BLaER1 (cell line): ENCODE measurements around the gene DENND2A.
"Not testable (repeated sequence)": the region's sequence is repeated elsewhere in the genome, so short reads cannot be mapped to it uniquely, and the experiment has no call there.

Source experiments
- H3K27ac ChIP-seq: shearing (Covaris generic); formaldehyde crosslinking; 2 replicates; pipeline ENCODE4 v1.8.1; 2022
- H3K27me3 ChIP-seq: shearing (Covaris generic); formaldehyde crosslinking; 2 replicates; pipeline ENCODE4 v1.8.1; 2022
- H3K36me3 ChIP-seq: shearing (Covaris generic); formaldehyde crosslinking; 2 replicates; pipeline ENCODE4 v1.8.1; 2022
- H3K4me1 ChIP-seq: shearing (Covaris generic); formaldehyde crosslinking; 2 replicates; pipeline ENCODE4 v1.8.1; 2022
- H3K4me2 ChIP-seq: shearing (Covaris generic); formaldehyde crosslinking; 2 replicates; pipeline ENCODE4 v1.8.1; 2022
- H3K4me3 ChIP-seq: shearing (Covaris generic); formaldehyde crosslinking; 2 replicates; pipeline ENCODE4 v1.8.1; 2022
- H3K9ac ChIP-seq: shearing (Covaris generic); formaldehyde crosslinking; 2 replicates; pipeline ENCODE4 v1.8.1; 2022
- H3K9me3 ChIP-seq: shearing (Covaris generic); formaldehyde crosslinking; 2 replicates; pipeline ENCODE4 v1.8.1; 2022
- H4K20me1 ChIP-seq: shearing (Covaris generic); formaldehyde crosslinking; 2 replicates; pipeline ENCODE4 v1.8.1; 2022
- Cebpa-rat ChIP-seq: shearing (Covaris generic); IDR thresholded peaks from 2 replicates; pipeline ENCODE4 v1.8.1; 2022

The DENND2A gene

DNA sequence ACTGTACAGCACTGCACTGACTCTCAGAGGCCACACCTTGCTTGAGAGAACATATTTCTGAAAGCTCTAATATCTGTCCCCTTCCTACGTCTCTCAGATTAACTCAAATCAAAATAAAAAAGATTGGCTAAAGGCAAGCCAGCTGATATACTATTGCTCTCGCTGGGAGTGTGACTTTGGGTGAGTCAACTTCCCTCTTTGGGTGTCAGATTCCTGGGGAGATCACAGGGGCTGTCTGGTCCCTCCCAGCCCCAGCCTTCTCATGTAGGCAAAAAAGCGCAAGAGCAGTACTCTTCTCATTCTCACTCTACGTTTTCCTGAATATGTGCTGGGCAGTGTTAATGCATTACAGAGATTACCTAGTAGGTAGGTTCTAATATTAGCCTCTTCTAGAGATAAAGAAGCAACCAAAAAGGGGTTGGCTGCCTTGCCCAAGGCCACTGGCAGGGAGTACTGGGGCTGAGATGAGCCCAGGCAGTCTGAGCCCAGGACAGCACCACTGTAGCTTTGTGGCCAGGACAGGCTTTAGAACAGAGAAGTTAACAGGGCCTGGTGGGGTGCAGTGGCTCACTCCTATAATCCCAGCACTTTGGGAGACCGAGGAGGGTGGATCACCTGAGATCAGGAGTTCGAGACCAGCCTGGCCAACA lies 9.1 kb upstream of the DENND2A start:
- TF ChIP-seq Cebpa-rat, result no peak
- Histone ChIP-seq H4K20me1 (no peaks in the 10 kb centered on the region), H3K36me3 (no peaks in the 10 kb centered on the region), H3K27ac (no peak overlapping the region), H3K4me3 (no peak overlapping the region), H3K9me3 (no peaks in the 10 kb centered on the region), H3K4me2 (no peak overlapping the region), H3K9ac (no peak overlapping the region), H3K27me3 (no peaks in the 10 kb centered on the region), H3K4me1 (peaks cover 12% of the 10 kb centered on the region)

DNA sequence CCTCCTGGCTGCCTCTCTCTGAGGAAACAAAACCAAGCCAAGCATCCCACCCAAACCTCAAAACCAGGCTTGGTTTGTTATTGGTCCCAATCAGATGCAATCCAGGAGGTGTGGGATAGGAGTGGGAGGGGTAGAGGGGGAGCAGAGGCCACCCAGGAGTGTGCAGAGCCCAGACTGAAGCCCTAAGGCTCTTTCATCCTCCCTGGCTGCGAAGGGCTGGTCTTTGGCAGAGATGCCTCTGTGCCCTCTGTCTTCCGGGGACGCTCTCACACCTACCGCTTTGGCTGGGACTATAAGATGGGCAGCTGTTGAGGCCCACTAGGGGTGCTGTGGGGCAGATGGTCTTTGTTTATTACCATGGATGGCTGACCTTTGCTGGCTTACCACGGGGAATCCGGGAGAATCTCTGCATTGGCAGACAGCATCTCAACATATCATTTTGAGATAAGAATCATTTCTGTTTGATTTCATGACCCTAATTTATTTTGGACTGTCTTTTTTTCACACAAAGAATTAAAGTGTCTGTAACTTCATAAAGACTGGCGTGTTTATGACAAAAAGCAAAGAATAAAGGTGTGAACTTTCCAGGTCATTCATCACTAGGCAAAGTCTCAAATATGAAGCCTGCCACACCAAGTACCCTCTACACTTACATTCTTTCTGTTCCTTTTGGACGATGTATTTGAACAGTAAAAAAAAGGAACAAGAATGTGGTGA lies 6.5 kb upstream of the DENND2A start:
- Histone ChIP-seq H3K4me3 (no peak overlapping the region), H4K20me1 (no peaks in the 10 kb centered on the region), H3K27ac (no peak overlapping the region), H3K9ac (no peak overlapping the region), H3K4me2 (0 out of 2 replicates have a peak overlapping the region, but pooled peaks have one; percentile 8), H3K36me3 (no peaks in the 10 kb centered on the region), H3K27me3 (no peaks in the 10 kb centered on the region), H3K9me3 (no peaks in the 10 kb centered on the region), H3K4me1 (peaks cover 21% of the 10 kb centered on the region)
- TF ChIP-seq Cebpa-rat, result no peak

DNA sequence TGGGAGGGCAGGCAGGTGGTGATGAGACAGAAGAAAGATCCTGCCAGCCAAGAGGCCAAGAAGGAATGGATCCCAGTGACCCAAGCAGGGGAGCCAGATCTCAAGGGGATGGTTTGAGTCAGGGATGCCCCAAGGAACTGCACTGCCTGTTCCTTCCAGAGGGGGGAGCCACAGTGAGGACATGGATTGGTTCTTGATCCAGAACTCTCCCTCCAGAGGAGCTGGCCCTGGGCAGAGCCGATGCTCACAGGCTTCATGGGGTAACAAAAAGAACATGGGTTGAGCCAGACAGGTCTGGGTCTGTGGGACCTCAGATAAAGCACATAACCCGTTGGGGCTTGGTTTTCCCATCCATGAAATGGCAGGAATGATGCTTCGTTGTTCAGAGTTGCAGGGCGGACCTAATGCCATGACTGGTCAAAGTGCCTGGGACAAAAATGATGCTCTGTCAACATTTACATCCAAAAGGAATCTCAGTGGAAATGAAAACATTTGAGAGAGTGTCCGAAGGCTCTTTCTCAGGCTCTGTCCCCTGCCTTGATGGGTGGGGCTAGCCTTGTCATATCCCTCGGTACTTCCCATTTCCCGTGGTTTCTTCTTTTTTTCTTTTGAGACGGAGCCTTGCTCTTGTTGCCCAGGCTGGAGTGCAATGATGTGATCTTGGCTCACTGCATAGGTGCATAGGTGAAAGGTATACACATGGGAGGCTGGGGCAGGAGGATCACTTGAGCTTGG lies 4.7 kb upstream of the DENND2A start:
- Histone ChIP-seq H3K36me3 (no peaks in the 10 kb centered on the region), H3K4me1 (peaks cover 36% of the 10 kb centered on the region), H3K9me3 (no peaks in the 10 kb centered on the region), H3K27me3 (peaks cover 7% of the 10 kb centered on the region), H3K4me3 (no peak overlapping the region), H3K4me2 (no peak overlapping the region), H4K20me1 (no peaks in the 10 kb centered on the region), H3K9ac (no peak overlapping the region), H3K27ac (no peak overlapping the region)
- TF ChIP-seq Cebpa-rat, result no peak

DNA sequence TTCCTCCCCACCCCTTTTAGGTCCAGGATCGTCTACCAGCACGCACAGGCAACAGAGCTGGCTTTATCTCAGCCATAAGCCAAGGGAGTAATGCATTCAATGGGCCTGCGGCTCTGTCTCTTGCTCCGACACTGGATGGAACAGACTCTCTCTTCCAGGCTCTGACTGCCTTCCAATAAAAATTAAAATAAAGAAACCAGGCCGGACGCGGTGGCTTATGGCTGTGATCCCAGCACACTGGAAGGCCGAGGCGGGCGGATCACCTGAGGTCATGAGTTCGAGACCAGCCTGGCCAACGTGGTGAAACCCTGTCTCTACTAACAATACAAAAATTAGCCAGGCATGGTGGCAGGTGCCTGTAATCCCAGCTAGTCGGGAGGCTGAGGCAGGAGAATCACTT lies 4.1 kb upstream of the DENND2A start:
- not testable (repeated sequence) for H3K27ac ChIP-seq, H3K4me3 ChIP-seq, H3K4me2 ChIP-seq, H3K9ac ChIP-seq, H4K20me1 ChIP-seq, H3K36me3 ChIP-seq, H3K9me3 ChIP-seq
- H3K27me3 ChIP-seq, result peaks cover 13% of the 10 kb centered on the region
- peaks cover 40% of the 10 kb centered on the region for H3K4me1 ChIP-seq

DNA sequence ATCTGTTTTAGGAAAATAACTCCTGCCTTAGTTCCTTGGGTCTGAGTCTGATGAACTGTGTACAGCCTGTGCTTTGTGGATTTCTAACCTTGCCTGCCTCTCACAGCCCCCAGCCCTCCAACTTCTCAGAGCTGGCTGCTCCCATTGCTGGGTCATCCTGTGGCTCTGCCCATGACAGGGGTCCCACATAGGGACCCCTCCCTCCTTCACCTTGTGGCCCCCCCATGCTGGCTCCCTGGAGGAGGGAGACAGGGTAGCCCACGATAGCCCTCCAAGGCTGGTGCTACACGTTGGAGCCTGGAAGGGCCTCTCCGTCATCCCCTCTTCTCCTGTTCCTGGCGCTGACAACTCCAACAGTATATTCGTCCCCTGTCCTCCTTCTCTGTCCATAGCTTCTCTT lies 2.8 kb upstream of the DENND2A start:
- no peak for TF ChIP-seq Cebpa-rat
- peaks cover 52% of the 10 kb centered on the region for H3K4me1 ChIP-seq
- no peaks in the 10 kb centered on the region for H3K36me3 ChIP-seq
- no peak overlapping the region for H3K4me2 ChIP-seq
- H3K9me3 ChIP-seq, result no peaks in the 10 kb centered on the region
- no peak overlapping the region for H3K27ac ChIP-seq
- H4K20me1 ChIP-seq, result peaks cover 7% of the 10 kb centered on the region; the same call in 1 of the 2 replicates
- peaks cover 26% of the 10 kb centered on the region for H3K27me3 ChIP-seq
- H3K9ac ChIP-seq, result no peak overlapping the region
- H3K4me3 ChIP-seq, result no peak overlapping the region

DNA sequence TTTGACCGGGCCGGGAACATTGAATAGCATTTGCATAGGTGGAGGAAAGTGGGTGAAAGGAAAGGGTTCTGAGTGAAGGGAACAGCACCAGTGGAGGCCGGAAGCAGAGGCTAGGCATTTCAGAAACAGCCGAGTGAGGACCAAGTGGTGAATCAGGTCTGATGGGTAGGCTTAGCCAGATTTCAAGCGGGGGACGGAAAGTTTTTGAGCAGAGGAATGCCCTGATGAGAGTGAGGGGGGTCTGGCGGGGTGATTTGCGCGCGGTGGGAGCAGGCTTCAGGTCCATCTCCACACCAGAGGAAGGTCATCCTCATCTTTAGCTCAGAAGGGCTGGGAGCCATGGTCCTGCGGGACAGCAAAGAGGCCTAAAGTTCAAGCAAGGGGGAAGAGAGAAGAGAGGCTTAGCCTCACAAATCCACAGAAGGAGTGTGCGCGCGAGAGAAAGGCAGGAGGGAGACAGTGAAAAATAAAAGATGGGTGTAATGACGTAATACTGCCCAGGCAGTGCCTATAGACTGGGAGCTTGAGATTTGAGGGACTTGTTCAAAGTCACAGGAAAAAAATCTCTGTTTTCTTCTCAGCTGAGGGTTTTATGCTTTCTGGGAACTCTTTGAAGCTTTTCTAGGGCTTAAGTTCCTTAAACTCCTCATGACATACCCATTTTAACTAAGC lies 1.0 kb upstream of the DENND2A start:
- no peak for TF ChIP-seq Cebpa-rat
- Histone ChIP-seq H3K4me3 (peak overlapping the region; percentile 76; the same call in 1 of the 2 replicates), H3K9me3 (no peaks in the 10 kb centered on the region), H3K9ac (no peak overlapping the region; the same call in 1 of the 2 replicates), H3K4me2 (peak overlapping the region; percentile 94), H3K36me3 (no peaks in the 10 kb centered on the region), H3K27me3 (peaks cover 27% of the 10 kb centered on the region), H3K4me1 (peaks cover 42% of the 10 kb centered on the region), H4K20me1 (peaks cover 7% of the 10 kb centered on the region; the same call in 1 of the 2 replicates), H3K27ac (0 out of 2 replicates have a peak overlapping the region, but pooled peaks have one; percentile 2)

DNA sequence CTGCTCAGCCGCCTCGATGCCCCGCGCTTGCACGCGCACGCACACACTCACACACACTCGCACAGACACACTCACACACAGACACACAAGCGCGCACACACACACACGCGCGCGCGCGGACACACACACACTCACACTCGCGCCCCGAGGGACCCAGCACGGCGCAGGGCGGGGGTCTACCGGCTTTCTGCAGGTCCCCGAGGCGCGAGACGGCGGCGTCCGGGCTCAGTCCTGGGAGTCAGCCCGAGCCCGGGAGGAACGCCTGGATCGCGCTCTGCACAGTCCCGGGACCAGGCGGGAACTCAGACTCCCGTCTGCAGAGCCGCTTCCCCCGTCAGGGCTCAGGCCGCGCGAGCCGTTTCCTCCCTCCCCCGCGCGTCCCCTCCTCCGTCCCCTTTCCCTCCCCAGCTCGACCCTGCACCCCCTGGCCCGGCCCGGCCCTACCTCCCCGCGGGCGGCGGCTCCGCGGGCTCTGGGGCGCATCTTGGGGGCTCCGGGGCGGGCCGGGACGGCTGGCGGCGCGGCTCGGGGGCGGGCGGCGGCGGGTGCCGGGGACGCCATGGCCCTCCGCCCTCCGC lies 464 bp downstream of the DENND2A start:
- Histone ChIP-seq H3K27me3 (peaks cover 27% of the 10 kb centered on the region), H3K9ac (peak overlapping the region; percentile 66; the same call in 1 of the 2 replicates), H4K20me1 (peaks cover 7% of the 10 kb centered on the region; the same call in 1 of the 2 replicates), H3K4me3 (peak overlapping the region; percentile 76), H3K9me3 (no peaks in the 10 kb centered on the region), H3K36me3 (no peaks in the 10 kb centered on the region), H3K27ac (0 out of 2 replicates have a peak overlapping the region, but pooled peaks have one; percentile 22), H3K4me2 (peak overlapping the region; percentile 94), H3K4me1 (peaks cover 40% of the 10 kb centered on the region)
- TF ChIP-seq Cebpa-rat, result no peak

DNA sequence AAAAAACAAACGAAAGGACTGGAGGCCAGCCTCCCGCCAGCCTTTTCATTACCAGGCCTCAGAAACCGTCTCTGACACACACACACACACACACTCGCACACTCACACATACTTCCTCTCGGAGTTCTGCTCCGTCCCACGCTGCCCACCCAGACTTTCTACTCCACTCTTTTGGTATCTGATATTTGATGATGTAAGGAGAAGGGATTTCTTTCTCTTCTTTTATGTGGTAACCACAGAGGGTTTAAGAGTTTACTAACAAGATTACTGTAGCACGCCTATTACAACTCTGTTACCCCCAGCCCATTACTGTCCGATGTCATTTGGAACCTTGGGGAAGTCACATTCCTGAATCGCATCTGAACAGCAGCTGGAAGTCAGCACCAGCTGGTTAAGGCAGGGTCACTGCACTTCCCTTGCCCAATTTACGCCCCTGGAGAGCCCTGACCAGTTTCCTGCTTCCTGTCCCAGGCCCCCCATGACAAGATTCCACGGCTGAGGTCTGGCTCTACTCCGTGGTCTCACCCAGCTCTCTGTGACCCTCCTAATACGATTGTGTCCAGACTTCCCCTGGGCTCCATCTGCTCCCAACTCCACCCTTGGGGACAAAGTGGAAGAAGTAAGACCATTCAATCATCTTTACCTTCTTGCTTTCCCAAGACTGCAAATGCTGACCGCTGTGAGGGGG lies 1.1 kb downstream of the DENND2A start:
- H3K4me2 ChIP-seq, result peak overlapping the region; percentile 94
- H3K27me3 ChIP-seq, result peaks cover 27% of the 10 kb centered on the region
- peak overlapping the region; percentile 66; the same call in 1 of the 2 replicates for H3K9ac ChIP-seq
- peaks cover 7% of the 10 kb centered on the region; the same call in 1 of the 2 replicates for H4K20me1 ChIP-seq
- H3K36me3 ChIP-seq, result no peaks in the 10 kb centered on the region
- H3K4me1 ChIP-seq, result peaks cover 40% of the 10 kb centered on the region
- peak overlapping the region; percentile 76 for H3K4me3 ChIP-seq
- H3K9me3 ChIP-seq, result no peaks in the 10 kb centered on the region
- TF ChIP-seq Cebpa-rat, result no peak
- no peak overlapping the region for H3K27ac ChIP-seq
